Glutamatergic neuron (in vitro differentiated cells): ENCODE data around the gene CLASP2. TPM values are rescaled to one million over a fixed set of nuclear protein-coding genes. Genes with fewer than 3 reads are reported as not detected.

Experiments
- DNase-seq: peaks from one replicate; pipeline ENCODE4 v3.0.0; 2022
- H3K27ac Mint-ChIP-seq: one replicate; pipeline ENCODE4 v1.8.0; 2020; ENCODE audit warnings: mild to moderate bottlenecking, mixed read lengths, inconsistent platforms; ENCODE audit not compliant: unreplicated experiment
- H3K27me3 Mint-ChIP-seq: one replicate; pipeline ENCODE4 v1.8.0; 2020; ENCODE audit warnings: mild to moderate bottlenecking, moderate library complexity, mixed read lengths, inconsistent platforms; ENCODE audit not compliant: unreplicated experiment
- H3K36me3 Mint-ChIP-seq: one replicate; pipeline ENCODE4 v1.8.0; 2020; ENCODE audit warnings: mild to moderate bottlenecking, mixed read lengths, inconsistent platforms; ENCODE audit not compliant: unreplicated experiment
- H3K4me1 Mint-ChIP-seq: one replicate; pipeline ENCODE4 v1.8.0; 2020; ENCODE audit warnings: mild to moderate bottlenecking, low read depth, mixed read lengths, inconsistent platforms; ENCODE audit not compliant: unreplicated experiment
- H3K4me3 Mint-ChIP-seq: one replicate; pipeline ENCODE4 v1.8.0; 2020; ENCODE audit warnings: mild to moderate bottlenecking, mixed read lengths, inconsistent platforms; ENCODE audit not compliant: unreplicated experiment
- H3K9me3 Mint-ChIP-seq: one replicate; pipeline ENCODE4 v1.8.0; 2020; ENCODE audit warnings: mild to moderate bottlenecking, moderate library complexity, mixed read lengths, inconsistent platforms; ENCODE audit not compliant: unreplicated experiment
- CTCF ChIP-seq: fragments of 200-600 bp; sonication (generic); IDR thresholded peaks from one replicate; pipeline ENCODE4 v1.5.0; 2021; ENCODE audit not compliant: partially characterized antibody, unreplicated experiment
- total RNA-seq: library from RNA; stranded (reverse); fragmentation: NEBNext Ultra II Directional; extraction: Animal tissue kit (Norgen Biotek cat#: 25700); gene quantifications from one replicate; pipeline ENCODE4 v1.2.1, GENCODE V29; 2021; ENCODE audit not compliant: unreplicated experiment

Gene CLASP2
- total RNA-seq, 1 donor from 2014 or later: 384 TPM

- H3K27ac Mint-ChIP-seq: peak overlapping the region; percentile 95
Observed at GRCh38 chr3:33521736-33522135, 196.3 kb downstream of the CLASP2 start.

DNA sequence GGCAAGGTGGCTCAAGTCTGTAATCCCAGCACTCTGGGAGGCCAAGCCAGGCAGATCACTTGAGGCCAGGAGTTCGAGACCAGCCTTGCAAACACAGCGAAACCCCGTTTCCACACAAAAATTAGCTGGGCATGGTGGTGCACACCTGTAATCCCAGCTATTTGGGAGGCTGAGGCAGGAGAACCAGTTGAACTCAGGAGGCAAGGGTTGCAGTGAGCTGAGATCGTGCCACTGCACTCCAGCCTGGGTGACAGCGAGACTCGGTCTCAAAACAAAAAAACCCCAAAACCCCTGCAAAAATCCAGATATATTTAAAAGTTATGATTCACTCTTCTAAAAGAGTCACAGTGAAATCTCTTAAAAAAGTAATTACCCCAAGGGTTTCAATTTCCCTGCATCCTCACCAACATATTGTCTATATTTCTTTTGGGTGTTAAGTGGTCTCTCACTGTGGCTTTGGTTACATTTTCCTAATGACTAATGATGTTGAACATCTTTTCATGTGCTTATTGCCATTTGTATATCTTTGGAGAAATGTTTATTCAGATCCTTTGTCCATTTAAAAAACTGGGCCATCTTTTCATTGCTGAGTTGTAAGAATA, 204.7 kb downstream of the CLASP2 start:
- Mint-ChIP-seq H3K4me3 (no peak overlapping the region), H3K4me1 (no peaks in the 10 kb centered on the region), H3K36me3 (no peaks in the 10 kb centered on the region), H3K27ac (no peak overlapping the region), H3K27me3 (no peaks in the 10 kb centered on the region), H3K9me3 (no peaks in the 10 kb centered on the region)
- no peak for DNase-seq
- no peak for TF ChIP-seq CTCF

More at GRCh38 chr3:33521736-33522135, 196.3 kb downstream of the CLASP2 start:
- Mint-ChIP-seq H3K36me3 (peaks cover 36% of the 10 kb centered on the region), H3K4me3 (peak overlapping the region; percentile 32), H3K27me3 (peaks cover 6% of the 10 kb centered on the region), H3K4me1 (peaks cover 14% of the 10 kb centered on the region), H3K9me3 (peaks cover 10% of the 10 kb centered on the region)
- DNase-seq: peak; percentile 52
- TF ChIP-seq CTCF: no peak

GRCh38 chr3:33505027-33505426, 213.0 kb downstream of the CLASP2 start:
- H3K36me3 Mint-ChIP-seq: peaks cover 19% of the 10 kb centered on the region
- no peak for DNase-seq
- H3K27me3 Mint-ChIP-seq: no peaks in the 10 kb centered on the region
- TF ChIP-seq CTCF: no peak
- H3K4me3 Mint-ChIP-seq: no peak overlapping the region
- H3K4me1 Mint-ChIP-seq: no peaks in the 10 kb centered on the region
- H3K9me3 Mint-ChIP-seq: peaks cover 5% of the 10 kb centered on the region
- no peak overlapping the region for H3K27ac Mint-ChIP-seq

DNA sequence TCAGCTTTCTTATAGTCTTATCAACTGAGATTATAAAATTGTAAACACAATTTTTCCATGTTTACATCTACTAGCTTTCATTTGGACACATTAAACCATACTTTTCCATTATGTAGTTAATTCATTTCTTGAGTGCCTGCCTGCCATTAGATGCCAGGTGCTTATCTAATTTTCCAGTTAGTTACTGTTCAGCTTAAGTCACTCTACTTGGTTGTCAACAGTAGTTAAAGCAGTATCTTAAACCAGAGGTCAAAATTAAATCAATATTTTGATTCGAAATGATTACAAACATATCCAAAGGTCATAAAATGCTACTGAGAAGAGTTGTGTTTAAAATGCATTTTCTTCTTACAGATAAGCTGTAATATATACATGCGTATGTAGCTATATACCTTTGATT, 221.6 kb downstream of the CLASP2 start:
- no peak overlapping the region for H3K4me3 Mint-ChIP-seq
- no peaks in the 10 kb centered on the region for H3K27me3 Mint-ChIP-seq

More for the DNA sequence above, 221.6 kb downstream of the CLASP2 start:
- H3K4me1 Mint-ChIP-seq: no peaks in the 10 kb centered on the region
- no peak for TF ChIP-seq CTCF
- DNase-seq: no peak
- peaks cover 3% of the 10 kb centered on the region for H3K9me3 Mint-ChIP-seq
- H3K36me3 Mint-ChIP-seq: no peaks in the 10 kb centered on the region
- H3K27ac Mint-ChIP-seq: no peak overlapping the region
